Stimulated activated CD4-positive, alpha-beta T cell treated with anti-CD3 and anti-CD28 coated beads, Interleukin-4, amount 100 ng/mL, for 4 hours (primary cell): Measurements from ENCODE around the gene PRR20G.
"Not testable (repeated sequence)": the region's sequence is repeated elsewhere in the genome, so short reads cannot be mapped to it uniquely, and the experiment has no call there.

Experiments used
- DNase-seq, 2 experiments: peaks; one replicate each; pipeline ENCODE4 v3.0.0-alpha.2; 2020

Gene PRR20G

DNA sequence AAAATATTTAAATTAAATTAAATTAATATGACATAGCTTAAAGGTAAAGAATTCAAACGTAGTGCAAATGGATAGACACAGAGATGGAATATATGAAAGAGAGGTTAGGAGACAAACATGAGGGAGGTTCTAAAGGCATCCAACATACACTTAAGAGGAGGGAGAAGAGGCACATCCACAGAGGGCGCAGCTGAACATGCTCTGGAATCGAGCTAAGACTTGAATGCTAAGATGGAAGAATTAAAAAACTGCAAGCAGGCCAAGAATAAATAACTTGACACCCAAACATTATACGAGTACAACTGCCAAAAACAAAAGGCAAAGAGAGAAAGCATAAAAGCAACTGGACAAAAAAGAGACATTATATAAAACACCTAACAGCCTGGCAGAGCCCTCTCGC lies 9.1 kb upstream of the PRR20G start:
- no peak for DNase-seq

DNA sequence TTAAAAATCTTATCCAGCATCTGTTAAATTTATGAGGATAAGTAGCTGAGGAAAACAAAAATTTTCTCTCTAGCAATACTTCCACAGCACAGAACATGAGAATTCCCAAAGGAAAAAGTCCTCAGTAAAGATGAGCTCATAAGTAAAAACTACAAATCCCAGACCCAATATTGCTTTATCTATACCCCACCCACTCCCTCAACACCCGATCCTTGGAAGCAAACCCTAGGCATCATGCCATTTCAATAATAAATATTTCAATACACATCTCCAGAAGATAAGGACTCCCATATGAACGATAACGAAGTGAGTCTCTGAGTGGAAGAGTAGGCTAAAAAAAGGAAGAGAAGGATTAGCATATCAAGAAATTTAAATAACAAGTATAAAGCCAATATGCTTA lies 8.3 kb upstream of the PRR20G start:
- no peak for DNase-seq

DNA sequence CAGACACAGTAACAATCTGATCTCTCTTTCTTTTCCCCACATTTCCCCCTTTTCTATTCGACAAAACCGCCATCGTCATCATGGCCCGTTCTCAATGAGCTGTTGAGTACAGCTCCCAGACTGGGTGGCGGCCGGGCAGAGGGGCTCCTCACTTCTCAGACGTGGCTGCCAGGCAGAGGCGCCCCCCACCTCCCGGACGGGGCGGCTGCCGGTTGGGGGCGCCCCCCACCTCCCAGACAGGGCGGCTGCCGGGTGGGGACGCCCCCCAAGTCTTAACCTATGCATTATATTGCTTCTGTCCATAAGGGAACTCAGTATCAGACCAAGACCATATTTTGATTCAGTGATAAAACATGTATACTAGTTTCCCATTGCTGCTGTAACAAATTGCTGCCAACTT lies 5.8 kb upstream of the PRR20G start:
- DNase-seq: not testable (repeated sequence)

DNA sequence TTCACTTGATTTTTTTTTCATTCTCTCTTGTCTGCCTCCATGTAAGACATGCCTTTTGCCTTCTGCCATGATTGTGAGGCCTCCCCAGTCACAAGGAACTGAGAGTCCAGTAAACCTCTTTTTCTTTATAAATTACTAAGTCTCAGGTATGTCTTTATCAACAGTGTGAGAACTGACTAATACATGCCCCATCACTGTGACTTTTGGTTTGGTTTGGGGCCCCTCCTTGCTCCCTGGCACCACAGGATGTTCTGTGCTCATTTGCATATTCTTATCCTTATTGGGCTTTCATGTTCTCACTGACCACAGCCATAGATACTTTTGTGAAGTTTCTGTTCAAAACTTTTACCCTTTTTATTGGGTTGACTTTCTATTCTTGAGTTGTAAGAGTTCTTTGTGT lies 3.8 kb upstream of the PRR20G start:
- DNase-seq: no peak

DNA sequence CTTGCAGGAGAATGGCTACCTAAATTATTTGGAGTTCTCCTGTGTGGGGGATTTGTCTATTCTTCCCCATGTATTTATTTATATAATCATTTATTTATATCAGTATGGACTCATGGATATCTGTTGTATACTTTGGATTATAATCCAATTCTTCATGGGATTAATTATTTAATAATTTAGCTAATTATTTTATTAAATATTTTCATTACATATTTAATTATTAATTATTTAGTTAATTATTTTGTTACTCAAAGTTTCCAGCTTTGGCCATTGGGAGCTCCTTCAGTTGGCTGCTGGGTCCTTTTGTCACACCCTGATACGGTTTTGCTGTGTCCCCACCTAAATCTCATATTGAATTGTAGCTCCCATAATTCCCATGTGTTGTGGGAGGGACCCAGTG lies 3.3 kb upstream of the PRR20G start:
- DNase-seq: no peak

DNA sequence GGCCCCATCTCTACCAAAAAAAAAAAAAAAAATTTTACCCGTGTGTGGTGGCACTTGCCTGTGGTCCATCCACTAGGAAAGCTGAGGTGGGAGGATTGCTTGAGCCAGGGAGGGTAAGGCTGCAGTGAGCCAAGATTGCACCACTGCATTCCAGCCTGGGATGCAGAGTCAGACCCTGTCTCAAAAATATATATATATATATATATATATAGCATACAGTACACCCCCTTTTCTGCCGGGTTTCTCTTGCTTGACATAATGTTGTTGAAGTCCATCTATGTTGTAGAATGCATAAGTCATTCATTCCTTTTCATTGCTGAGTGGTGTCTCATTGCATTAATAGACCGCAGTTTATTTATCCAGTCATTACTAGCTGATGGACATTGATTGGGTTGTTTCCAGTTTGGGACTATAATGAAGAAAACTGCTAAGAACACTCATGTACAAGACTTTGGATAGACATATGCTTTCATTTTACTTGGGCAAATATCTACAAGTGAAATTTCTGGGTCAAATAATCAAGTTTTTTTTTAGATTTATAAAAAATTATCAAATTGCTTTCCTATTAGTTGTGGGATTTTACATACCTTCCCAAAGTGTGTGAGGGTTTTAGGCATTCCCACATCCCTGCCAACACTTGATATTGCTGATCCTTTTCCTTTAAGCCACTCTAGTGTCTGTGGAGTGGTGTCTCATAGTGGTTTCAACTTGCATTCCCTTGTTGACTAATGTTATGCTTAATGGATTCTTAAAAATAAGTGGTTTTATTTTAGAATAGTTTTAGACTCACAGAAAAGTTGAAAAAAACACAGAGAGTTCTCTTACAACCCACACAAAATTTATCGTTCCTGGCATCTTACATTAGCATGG lies 2.1 kb upstream of the PRR20G start:
- no peak for DNase-seq

DNA sequence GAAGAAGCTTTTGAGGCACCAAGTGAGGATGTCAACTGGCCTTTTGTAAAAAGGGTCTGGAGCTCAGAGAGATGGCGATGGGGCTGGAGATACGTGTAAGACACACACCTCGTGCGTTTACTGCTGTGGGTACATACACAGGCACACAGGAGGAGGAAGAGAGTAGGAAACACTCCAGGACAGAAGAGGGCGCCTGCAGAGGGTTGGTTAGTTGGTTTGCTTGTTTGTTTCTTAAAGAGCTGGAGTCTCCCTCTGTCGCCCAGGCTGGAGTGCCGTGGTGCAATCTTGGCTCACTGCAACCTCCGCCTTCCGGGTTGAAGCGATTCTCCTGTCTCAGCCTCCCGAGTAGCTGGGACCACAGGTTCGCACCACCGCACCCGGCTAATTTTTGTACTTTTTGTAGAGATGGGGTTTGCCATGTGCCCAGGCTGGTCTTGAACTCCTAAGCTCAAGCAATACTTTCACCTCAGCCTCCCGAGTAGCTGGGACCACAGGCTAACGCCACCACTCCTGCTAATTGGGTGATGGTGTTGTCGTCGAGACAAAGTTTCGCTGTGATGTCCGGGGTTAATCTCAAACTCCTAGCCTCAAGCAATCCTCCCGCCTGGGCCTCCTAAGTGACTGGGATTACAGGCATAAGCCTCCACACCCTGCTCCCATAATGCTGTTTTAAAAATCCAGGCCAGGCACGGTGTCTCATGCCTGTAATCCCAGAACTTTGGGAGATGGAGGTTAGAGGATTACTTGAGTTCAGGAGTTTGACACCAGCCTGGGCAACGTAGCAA lies 1.3 kb upstream of the PRR20G start:
- no peak for DNase-seq

DNA sequence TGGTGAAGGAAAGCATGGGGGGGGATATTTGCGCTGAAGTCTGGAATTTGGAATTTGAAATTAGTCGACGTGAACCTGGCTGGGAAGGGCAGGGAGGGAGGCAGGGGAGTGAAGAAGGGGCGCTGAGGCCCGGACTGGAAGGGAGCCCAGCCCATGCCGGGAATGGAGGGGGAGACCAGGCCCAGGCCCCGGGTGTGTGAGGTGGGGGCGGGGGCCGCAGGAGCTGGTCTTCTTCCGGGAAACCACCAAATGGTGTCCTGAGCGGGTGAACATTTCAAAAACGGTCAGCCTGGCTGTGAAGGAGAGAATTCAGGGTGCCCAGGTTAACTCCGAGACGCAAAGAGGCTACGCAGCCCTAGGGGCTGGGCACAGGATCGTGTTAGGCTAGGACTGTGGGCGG lies 497 bp upstream of the PRR20G start:
- DNase-seq: no peak

DNA sequence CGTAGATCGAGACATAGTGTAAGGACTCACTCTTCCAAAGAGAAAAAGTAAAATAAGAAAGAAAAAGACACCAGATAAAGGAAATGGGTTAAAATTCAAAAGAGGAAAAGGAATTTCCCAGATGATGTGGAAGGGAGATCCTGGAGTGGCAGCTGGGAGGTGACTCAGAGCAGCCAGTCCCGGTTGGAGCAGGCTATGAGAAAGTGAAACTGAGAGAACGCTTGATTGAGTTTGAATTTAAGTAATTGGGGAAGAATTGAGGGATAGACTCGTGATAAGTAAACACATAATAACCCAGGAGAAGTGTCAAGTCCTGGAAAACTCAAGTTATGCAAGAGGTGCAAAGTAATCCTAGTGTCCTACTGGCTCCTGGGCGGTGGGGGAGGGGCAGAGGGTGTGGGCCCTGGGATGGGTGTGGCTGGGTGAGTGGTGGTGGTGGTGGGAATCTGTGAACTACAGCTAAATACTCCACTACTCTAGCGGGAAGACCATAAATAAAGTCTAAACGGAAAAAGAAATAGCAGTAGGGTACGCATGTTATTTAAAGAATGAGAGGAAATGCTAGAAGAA lies 1.2 kb downstream of the PRR20G start:
- no peak for DNase-seq

DNA sequence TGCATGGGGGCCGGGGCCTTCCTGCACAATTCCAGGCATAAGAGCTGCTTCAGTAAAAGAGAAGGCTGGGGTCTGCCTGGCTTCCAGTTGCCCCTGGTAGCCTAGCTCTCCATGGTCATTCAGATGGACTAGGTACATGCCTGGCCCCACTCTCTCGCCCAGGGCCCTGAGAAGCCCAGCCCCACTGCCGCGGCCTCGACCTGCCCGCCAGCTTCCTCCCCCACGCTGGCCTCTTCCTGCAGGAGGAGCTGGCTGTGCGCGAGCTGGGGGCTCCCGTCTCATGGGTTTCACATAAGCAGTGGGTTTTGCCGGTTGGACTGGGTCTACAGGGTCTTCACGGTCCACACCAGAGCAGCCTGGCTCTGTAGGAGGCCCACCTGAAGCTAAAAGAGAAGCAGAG lies 3.6 kb downstream of the PRR20G start:
- DNase-seq: no peak

DNA sequence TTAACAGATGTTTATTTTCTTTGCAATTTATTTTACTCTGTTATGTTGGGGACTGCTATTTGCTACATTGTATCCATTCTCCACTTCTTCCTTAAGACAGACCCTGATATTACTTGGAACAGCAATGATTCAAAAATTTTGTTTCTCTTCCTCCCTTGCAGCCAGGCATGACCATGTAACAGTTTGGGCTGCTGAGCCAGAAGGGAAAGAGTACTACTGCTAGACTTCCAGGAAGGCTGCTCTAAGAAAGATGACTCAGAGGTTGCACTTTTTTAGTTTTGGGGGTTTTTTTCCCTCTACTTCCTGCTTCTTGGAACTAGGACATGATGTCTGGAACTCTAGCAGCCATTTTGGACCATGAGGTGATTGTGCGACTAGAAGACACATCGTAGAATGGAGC lies 10.3 kb downstream of the PRR20G start:
- no peak for DNase-seq

DNA sequence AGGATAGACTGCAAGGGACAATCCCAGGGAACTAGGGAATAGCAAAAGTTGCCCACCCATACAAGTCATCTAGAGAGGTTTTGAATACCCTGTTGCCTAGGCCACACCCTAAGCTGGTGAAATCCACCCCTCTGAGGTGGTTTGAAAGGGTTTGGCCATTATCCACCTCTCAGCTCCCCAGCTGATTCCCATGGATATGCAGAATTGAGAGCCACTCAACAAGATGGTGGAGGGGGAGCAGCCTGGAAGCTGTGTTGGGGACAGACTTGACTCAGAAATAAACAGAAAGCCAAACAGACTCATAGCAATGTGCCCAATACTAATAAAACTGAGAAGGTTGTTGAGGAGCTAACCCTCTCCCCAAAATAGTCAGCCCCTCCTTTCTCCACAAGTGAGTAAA lies 10.9 kb downstream of the PRR20G start:
- DNase-seq: no peak

DNA sequence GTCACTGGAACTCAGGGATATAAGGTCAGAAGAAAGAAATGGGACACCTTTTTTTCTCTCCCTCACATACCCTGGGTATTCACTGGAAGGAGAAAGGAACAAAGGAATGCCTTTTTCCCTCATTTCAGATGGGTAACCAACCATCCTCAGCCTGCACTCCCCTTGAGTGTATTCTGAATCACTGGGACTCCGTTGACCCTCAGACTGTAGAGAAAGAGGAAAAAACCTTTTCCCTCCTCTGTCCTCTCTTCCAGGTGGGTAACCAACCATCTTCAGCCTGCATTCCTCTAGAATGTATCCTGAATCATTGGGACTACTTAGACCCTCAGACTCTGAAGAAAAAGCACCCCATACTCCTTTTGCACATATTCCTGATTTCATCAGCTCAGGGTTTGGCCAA lies 11.4 kb downstream of the PRR20G start:
- no peak for DNase-seq

DNA sequence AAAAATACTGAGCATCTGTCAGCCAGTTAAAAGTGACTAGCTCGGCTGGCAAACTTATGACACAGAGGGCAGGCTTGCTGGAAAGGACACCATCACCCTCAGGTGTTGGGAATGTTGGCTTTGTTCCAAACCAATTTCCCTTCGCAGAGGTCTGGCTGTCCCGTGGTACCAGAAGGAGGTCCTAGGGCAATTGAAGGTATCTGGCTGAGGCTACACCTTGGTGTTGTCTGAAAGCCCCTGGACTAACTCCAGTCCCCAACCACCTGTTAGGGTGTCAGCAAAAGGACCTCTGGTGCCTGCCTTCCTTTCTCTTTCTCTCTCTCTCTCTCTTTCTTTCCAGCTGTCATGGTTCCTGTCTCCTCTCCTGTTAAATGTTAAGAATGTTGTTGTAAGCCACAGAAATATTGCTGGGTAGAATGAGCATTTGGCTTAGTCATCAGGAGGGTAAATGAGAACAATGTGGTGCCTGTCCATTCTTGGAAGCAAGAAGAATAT lies 12.5 kb downstream of the PRR20G start:
- no peak for DNase-seq

DNA sequence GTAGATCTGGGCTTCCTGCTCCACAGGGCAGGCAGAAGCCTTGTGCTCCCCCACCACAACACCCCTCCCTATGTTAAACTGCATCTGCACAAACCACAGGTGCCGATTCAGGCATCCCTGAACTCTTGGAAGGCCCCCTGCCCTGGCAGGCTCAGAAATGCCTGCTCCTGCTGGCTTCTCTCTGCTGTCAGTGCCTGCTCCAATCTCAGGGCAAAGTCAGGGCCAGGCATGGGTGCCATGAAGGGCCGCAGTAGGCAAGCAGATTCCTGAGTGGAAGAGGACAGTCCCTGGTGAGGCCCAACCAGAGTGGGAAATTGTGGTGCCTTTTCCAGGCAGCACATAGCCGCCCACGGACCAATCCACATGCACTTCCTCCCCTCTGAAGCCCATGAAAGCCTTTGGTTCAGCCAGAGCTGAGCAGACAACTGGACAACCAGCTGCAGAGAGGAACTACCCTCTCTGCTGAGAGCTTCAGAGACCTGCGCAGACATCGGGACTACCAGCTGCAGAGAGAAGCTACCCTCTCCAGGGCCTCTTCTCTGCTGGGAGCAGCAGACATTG lies 13.6 kb downstream of the PRR20G start:
- DNase-seq: no peak

DNA sequence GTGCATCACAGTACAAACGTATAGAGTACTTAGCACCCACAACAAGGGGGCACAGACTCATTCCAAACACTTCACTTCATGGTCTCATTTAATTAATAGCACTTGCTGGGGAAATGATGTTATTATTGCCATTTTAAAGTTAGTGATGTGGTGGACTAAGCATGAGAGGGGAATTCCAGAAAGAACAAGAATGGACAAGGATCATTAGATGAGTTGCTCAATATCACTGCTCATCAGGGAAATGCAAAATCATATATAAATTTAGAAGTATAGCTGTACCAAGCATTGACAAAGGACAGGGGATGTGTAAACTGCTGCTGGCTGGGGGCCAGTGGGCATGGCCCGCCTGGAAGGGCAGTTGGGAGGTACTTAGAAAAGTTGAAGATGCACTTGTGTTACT lies 14.6 kb downstream of the PRR20G start:
- DNase-seq: no peak

DNA sequence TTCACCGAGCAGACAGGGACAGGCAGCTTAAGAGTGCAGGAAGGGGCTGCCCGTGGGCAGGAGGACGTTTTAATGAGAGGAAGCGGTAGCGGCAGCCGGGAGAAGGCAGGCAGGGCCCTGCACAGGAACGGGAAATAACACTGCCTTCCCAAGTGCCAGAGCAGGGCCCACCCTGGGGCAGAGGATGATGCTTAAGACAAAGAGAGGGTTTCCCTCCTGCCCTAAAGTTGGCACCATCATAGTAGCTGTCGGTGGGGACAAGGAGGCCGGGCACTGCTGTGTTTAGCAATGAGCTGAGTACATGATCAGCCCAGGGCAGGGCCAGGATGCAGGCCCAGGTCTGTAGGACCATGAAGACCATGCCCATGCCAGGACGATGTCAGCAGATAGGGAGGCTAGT lies 21.7 kb downstream of the PRR20G start:
- no peak for DNase-seq

DNA sequence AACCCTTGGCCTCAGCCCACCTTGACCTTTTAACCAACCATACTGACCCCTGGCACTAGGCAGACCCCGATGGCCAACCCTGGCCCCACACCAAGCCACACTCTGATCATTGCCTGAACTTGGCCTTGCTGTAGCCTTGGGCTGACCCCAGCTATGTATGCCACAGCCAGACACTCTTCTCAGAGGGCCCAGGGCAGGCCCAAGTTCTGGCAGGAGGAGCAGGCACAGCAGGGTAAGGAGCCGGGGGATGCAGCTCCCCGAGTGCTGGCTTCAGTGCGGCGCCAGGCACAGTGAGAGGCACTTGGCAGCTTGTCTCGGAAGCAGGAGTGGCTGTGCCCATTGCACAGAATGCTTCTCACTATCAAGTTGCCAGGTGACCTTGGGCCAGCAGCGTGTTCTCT lies 22.3 kb downstream of the PRR20G start:
- DNase-seq: no peak

DNA sequence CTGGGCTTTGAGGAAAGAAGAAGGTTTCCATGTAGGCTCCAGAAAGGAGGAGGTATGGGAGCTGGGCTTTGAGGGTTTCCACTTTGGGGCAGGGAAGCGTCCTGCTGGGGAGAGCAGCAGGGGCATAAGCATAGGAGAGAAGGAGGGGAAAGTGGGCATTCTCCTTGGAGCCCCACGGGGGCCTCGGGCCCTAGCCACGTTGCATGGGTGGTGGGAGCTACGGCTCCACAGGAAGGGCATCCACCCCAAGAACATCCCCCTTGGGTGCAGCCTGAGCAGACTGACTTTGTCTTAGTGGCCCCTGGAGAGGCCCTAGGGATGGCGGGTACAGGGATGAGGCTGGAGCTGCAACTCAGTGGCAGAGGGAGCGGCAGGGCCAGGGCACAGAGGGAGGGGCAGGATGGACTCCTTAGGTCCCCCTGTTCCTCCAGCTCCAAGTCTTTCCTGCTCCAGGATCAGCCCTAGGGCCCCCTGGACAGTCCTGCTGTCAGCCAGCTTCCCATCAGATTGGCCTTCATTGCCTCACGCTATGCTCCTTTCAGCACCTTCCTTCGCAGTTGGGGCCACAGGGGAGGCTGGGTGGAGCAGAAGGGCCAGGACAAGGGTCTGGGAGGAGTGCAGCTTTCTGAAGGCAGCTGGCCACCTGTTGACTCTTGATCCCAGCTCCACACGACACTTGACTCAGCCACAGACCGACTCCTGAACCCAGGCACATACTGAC lies 22.9 kb downstream of the PRR20G start:
- no peak for DNase-seq

DNA sequence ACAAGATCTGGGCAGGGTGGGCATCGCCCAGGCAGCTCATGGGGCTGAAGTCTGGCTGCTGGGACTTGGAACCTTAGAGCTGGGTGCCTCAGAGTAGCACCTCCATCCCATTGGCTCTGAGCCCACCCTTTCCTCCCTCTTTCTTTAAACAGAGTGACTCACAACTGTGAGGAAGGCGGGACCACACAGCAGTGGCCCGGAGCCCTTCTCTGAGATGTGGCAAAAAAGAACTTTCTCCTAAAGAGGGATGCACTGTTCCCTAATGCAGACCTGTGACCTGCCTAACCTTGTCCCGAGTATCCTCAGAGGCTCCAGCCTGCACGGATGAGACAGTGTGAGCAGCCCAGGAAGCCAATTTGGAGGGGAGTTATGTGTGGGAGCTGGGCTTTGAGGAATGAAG lies 23.6 kb downstream of the PRR20G start:
- no peak for DNase-seq

DNA sequence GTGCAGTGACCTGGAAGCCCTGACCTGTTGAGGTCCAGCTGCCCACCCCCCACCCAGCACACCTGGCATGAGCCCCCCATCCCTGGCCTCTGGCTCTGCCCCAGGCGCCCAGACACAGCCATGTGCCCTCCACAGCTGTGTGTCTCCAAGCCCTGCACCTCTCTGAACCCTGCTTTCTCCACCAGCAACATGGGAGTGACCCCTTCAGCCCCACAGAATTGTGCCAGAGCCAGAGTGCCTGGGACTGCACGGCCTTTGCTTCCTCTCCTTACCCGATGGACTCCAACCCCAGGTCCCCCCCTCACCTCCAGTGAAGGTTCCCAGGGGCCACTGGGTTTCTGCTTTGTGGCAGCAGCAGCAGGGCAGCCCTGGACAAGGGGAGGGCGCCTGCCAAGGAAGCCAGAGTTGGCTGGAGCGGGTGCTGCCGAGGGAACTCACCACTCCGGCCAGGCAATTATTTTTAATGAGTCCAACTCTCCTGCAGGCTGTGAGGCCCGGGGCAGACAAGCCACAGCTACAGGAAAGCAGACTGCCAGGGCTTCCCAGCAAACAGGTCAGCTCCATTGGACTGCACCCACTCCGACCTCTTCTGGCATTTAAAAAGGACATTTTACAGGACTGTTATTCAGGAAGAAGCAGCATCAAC lies 24.1 kb downstream of the PRR20G start:
- DNase-seq: no peak

DNA sequence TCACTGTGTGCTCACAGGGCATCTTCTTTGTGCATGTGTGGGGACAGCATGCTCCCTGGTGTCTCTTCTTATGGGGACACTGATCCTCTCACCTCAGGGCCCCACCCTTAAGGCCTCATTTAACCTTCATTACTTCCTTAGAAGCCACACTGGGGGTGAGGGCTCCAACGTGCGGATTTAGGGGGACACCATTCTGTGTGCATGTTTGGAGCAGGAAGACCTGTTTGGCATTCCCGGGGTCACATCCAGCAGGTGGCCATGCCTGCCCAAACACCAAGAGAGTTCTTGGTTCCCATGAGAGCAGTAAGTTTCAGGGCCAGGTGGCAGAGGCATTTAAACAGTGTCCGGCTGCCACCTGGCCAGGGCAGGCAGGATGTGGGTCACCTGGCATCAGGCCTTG lies 24.8 kb downstream of the PRR20G start:
- no peak for DNase-seq
